ENCODE data around the gene CUEDC1.

- no peak for TF ChIP-seq CTCF (conservative IDR thresholded peaks at IDR 0.05)
- TF ChIP-seq EZH2 (IDR thresholded peaks at IDR 0.05; ENCODE audit: low read depth) = no peak
Measured at GRCh38 chr17:57925361-57925990, 29.7 kb downstream of the CUEDC1 start.

All from PC-9 (cell line).